ENCODE data around the gene NOX5.

DNA sequence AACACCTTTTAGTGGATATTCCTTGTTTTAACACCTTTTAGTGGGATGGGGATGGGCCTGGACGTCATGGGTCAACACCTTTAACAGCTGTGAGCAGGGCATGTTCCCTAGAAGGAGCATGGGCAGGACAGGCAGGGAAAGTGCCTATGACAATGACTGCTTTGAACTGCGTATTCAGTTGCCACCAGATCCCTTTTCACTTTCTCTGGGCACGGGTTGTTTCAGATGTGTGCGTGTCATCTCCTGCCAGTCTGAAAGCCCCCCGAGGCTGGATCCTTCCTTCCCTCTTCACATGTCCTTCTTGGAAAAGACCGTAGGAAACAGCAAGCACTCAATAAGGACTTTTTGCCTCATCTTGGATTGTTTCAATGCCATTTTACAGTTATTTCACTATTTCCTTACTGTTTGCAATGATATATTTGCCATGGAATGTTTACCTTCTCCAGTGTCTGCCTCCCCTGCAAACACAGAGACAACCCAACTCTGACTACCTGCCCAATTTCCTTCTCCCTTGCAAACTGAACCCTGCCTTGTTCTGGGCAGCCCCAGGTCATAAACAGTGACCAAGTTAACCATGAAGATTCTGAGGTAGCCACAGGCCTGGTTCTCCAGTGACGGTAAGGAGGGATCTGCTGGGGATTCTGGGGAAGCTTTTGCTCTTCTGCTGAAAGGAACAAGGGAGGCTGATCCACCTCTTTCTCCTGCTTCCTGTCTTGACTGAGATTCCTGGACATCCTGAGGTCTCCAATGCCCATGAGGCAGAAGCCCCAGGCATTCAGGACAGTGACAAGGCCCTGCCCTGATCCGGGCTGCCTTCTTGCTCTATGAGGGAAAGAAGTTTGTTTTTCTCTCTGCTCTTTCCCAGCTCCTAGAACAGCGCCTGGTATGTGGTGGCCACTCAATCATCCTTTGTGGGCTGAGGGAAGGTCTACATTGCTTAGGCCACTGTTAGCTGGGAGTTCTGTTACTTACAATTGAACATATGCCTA, 51.8 kb downstream of the NOX5 start:
- TF ChIP-seq ZNF384 (IDR thresholded peaks at IDR 0.05) (no peak), LEF1 (IDR thresholded peaks at IDR 0.05; ENCODE audit: borderline replicate concordance) (no peak)
- TF ChIP-seq, protein P1, sequence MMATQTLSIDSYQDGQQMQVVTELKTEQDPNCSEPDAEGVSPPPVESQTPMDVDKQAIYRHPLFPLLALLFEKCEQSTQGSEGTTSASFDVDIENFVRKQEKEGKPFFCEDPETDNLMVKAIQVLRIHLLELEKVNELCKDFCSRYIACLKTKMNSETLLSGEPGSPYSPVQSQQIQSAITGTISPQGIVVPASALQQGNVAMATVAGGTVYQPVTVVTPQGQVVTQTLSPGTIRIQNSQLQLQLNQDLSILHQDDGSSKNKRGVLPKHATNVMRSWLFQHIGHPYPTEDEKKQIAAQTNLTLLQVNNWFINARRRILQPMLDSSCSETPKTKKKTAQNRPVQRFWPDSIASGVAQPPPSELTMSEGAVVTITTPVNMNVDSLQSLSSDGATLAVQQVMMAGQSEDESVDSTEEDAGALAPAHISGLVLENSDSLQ (IDR thresholded peaks at IDR 0.05) = no peak

Measured in HEK293T (cell line).